Transverse colon (tissue), 4 donors: ENCODE results near the gene BPIFB4. TPM values are rescaled to one million over a fixed set of nuclear protein-coding genes. Genes with fewer than 3 reads are reported as not detected.
"Not testable (repeated sequence)": the region's sequence is repeated elsewhere in the genome, so short reads cannot be mapped to it uniquely, and the experiment has no call there.

ENCODE experiments used
- DNase-seq: peaks from one replicate; pipeline ENCODE4 v3.0.0-alpha.2; 2019
- H3K27ac ChIP-seq, 4 donors: fragments of 200-600 bp; sonication (generic); 2 replicates each; pipeline ENCODE4 v1.5.1; 2016 to 2018; ENCODE audit warnings: inconsistent platforms in 4 of 4
- H3K27me3 ChIP-seq: fragments of 200-600 bp; sonication (generic); 2 replicates; pipeline ENCODE4 v1.5.1; 2017; ENCODE audit warnings: inconsistent platforms
- H3K36me3 ChIP-seq, 4 donors: fragments of 200-600 bp; sonication (generic); 2 replicates each; pipeline ENCODE4 v1.5.1; 2017 to 2019; ENCODE audit warnings: inconsistent platforms in 4 of 4
- H3K4me1 ChIP-seq, 4 donors: fragments of 200-600 bp; sonication (generic); 2 replicates each; pipeline ENCODE4 v1.5.1; 2017 to 2020; ENCODE audit warnings: inconsistent platforms in 4 of 4
- H3K4me3 ChIP-seq, 4 donors: fragments of 200-600 bp; sonication (generic); 1 replicate in 1 of 4; 2 replicates in 3 of 4; pipeline versions ENCODE4 v1.5.1 to v1.6.1; 2017 to 2019; ENCODE audit warnings: inconsistent platforms in 4 of 4
- H3K9me3 ChIP-seq, 2 donors: fragments of 200-600 bp; sonication (generic); 2 replicates each; pipeline ENCODE4 v1.5.1; 2017 to 2019; ENCODE audit warnings: inconsistent platforms in 2 of 2
- CTCF ChIP-seq, 5 experiments: fragments of 200-600 bp in 3 of 5; fragments of 450-650 bp in 2 of 5; sonication (generic) in 3 of 5; IDR thresholded peaks; 1 replicate in 2 of 5; 2 replicates in 3 of 5; pipeline ENCODE4 v1.5.1; 2016 to 2017; ENCODE audit warnings: antibody characterized with exemption in 5 of 5, inconsistent platforms in 3 of 5, mild to moderate bottlenecking in 2 of 5, moderate library complexity in 1 of 5
- EP300 ChIP-seq: sonication (generic); formaldehyde crosslinking; IDR thresholded peaks from one replicate; pipeline ENCODE4 v1.6.1; 2017; ENCODE audit warnings: antibody characterized with exemption, low read depth
- POLR2A ChIP-seq: fragments of 450-650 bp; IDR thresholded peaks from one replicate; pipeline ENCODE4 v1.6.1; 2016; ENCODE audit warnings: antibody characterized with exemption, mild to moderate bottlenecking, moderate library complexity
- POLR2AphosphoS5 ChIP-seq, 3 donors: sonication (generic); formaldehyde crosslinking; IDR thresholded peaks; one replicate each; pipeline ENCODE4 v1.6.1; 2016; ENCODE audit warnings: antibody characterized with exemption in 3 of 3
- WGBS, 2 donors: methylation state at CpG; one replicate each; pipeline ENCODE4 v1.1.5; 2018; ENCODE audit warnings: low coverage in 1 of 2; 5-methylcytosine and 5-hydroxymethylcytosine counted together
- in situ Hi-C, 4 donors: fragments of 200-750 bp; cut with MboI; loops; one replicate each; pipeline versions ENCODE4 v1.15.0 to v1.15.1; 2017; ENCODE audit warnings: low sequenced_read_pairs in 3 of 4, low pct_ligation_motif_present in 1 of 4, low pct_unique_long_range_greater_than_20kb in 1 of 4
- intact Hi-C: fragments of 100-400 bp; cut with DNase I; formaldehyde crosslinking; loops from one replicate; pipeline ENCODE4 v1.15.1; 2023; ENCODE audit warnings: low total_unique reads
- total RNA-seq, 4 donors: library from RNA; depleted of rRNA; stranded (reverse); fragments of >200 nt; gene quantifications; one replicate each; pipeline ENCODE4 v1.1.0, GENCODE V29; 2016

The BPIFB4 gene
- total RNA-seq, 4 donors from 2014 or later: not detected

DNA sequence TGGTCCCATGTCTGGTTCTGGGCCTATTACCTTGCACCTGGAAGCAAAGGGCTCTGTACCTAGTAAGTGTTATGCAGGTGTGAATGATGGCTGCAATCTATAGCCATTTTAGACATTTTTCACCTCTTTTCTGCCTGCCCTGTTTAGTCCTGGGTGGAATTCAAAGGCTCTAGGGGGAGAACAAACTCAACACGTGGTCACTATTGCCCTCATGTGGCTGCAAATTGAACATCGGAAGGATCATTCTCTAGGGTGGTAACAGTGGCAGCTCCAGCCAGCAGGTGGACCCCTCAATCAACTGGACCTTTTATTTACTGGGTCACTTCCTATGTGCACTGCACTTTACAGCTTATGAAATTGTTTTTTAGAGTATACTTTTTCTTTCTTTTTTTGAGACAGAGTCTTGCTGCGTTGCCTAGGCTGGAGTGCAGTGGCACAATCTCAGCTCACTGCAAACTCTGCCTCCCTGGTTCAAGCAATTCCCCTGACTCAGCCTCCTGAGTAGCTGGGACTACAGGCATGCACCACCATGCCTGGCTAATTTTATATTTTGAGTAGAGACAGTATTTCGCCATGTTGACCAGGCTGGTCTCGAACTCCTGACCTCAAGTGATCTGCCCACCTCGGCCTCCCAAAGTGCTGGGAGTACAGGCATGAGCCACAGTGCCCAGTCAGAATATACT is 16.6 kb downstream of the BPIFB4 start:
- WGBS, 2 donors: 54% methylated on average over 6 of the region's 6 CpGs; no CpG with 5 or more reads in 1 of the 2 donors
- in situ Hi-C loops, intact Hi-C loops, H3K9me3 ChIP-seq, H3K4me1 ChIP-seq, DNase-seq, H3K4me3 ChIP-seq, H3K27ac ChIP-seq, H3K27me3 ChIP-seq, H3K36me3 ChIP-seq: not testable (repeated sequence)
- peak in 4 of 5 experiments; percentile 34 to 54 (median 38) for TF ChIP-seq CTCF (IDR thresholded peaks at IDR 0.05)

DNA sequence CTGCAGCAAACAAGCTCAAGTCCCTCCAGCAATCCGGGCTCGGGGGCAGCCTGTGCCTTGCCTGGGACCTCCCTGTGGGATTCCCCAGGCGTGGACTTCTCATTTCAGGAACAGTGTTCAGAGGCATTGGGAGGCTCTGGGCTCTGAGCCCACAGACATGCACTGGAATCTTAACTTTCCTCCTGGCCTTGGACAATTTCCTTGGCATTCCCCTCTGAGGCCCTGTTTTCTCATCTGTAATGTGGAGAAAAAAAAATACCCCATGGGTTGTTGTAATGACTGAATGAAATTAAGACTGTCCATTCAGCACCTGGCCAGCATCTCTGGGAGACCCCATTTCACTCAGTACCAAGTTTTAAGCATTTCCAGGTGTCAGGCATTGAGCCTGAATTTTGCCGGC is 17.6 kb downstream of the BPIFB4 start:
- Histone ChIP-seq H3K4me1 (no peaks in the 10 kb centered on the region), H3K9me3 (no peaks in the 10 kb centered on the region), H3K27ac (no peak overlapping the region), H3K36me3 (no peaks in the 10 kb centered on the region), H3K4me3 (no peak overlapping the region), H3K27me3 (no peaks in the 10 kb centered on the region)
- TF ChIP-seq POLR2A (no peak), CTCF (IDR thresholded peaks at IDR 0.05) (no peak), POLR2AphosphoS5 (IDR thresholded peaks at IDR 0.05) (no peak), EP300 (no peak)
- no peak for DNase-seq
- 63% methylated on average over 4 of the region's 4 CpGs; no CpG with 5 or more reads in 1 of the 2 donors for WGBS, 2 donors
- in situ Hi-C loops (no loop called here), intact Hi-C loops (no loop called here)

DNA sequence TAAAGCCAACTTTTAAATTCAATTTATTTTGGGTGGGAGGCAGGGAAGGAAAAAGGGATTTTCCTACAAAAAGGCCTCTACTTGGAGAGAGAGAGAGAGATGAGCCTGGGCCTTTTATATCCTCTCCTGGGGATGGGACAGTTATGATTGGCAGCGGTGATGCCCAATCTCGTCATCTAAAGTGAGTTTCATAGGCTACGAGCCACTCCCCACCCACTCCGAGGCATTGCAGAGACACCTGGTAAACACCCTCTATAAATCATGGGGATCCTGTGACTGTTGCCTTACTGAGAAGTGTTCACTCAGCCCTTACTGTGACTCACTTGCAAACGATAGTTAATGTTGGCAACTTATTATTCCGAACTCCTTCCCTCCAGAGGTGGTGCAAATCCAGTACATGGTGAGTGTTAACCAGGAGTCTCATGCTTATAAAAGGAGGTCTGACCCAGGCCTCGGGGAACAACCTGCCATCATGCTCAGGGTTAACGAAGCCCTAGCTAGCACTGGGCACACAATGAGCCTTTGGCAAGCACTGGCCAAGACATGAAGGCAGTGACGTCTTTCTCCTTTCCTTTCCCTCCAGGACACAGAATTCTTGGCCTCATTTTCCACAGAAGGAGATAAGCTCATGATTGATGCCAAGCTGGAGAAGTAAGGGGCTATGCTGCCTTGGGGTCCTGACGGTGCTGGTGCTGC is 20.5 kb downstream of the BPIFB4 start:
- WGBS, 2 donors: 57 to 60% methylated on average over 2 to 10 of the region's 10 CpGs
- no peak for DNase-seq
- in situ Hi-C loops: no loop called here
- Histone ChIP-seq H3K27ac (no peak overlapping the region), H3K36me3 (no peaks in the 10 kb centered on the region), H3K27me3 (no peaks in the 10 kb centered on the region), H3K9me3 (no peaks in the 10 kb centered on the region), H3K4me3 (no peak overlapping the region), H3K4me1 (no peaks in the 10 kb centered on the region)
- intact Hi-C loops: no loop called here
- no peak for TF ChIP-seq POLR2A
- TF ChIP-seq CTCF (IDR thresholded peaks at IDR 0.05): no peak
- TF ChIP-seq POLR2AphosphoS5 (IDR thresholded peaks at IDR 0.05): no peak
- no peak for TF ChIP-seq EP300

GRCh38 chr20:33103556-33103955 is 24.1 kb downstream of the BPIFB4 start:
- DNase-seq: no peak
- Histone ChIP-seq H3K36me3 (no peaks in the 10 kb centered on the region), H3K4me3 (no peak overlapping the region), H3K9me3 (no peaks in the 10 kb centered on the region), H3K27me3 (no peaks in the 10 kb centered on the region), H3K4me1 (no peaks in the 10 kb centered on the region), H3K27ac (no peak overlapping the region)
- TF ChIP-seq POLR2AphosphoS5 (IDR thresholded peaks at IDR 0.05): no peak
- TF ChIP-seq EP300: no peak
- TF ChIP-seq CTCF (IDR thresholded peaks at IDR 0.05): no peak
- no peak for TF ChIP-seq POLR2A
- WGBS, 2 donors: 71 to 72% methylated on average over 2 to 3 of the region's 3 CpGs
- in situ Hi-C loops (no loop called here), intact Hi-C loops (no loop called here)
